Left lung (tissue), 10 donors: ENCODE results near the gene TPRG1. TPM values are rescaled to one million over a fixed set of nuclear protein-coding genes. Genes with fewer than 3 reads are reported as not detected.

Source experiments
- ATAC-seq: fragments of 200-7000 bp; cut with Tn5 transposase; one replicate; pipeline ENCODE4 v1.9.1; 2020; ENCODE audit warnings: moderate library complexity
- DNase-seq, 4 donors: peaks; one replicate each; pipeline ENCODE4 v3.0.0-alpha.2; 2013 to 2020
- H3K27ac ChIP-seq, 2 donors: fragments of 200-600 bp; sonication (generic) in 1 of 2; one replicate each; pipeline versions ENCODE4 v1.5.0 to v1.8.0; 2020 to 2021
- H3K27me3 ChIP-seq, 2 donors: fragments of 200-600 bp; sonication (generic) in 1 of 2; one replicate each; pipeline versions ENCODE4 v1.5.0 to v1.8.0; 2020 to 2021
- H3K36me3 ChIP-seq, 2 donors: fragments of 200-600 bp; sonication (generic) in 1 of 2; one replicate each; pipeline versions ENCODE4 v1.5.0 to v1.8.0; 2020 to 2021
- H3K4me1 ChIP-seq, 2 donors: fragments of 200-600 bp; one replicate each; pipeline ENCODE4 v1.8.0; 2021
- H3K4me3 ChIP-seq, 2 donors: fragments of 200-600 bp; sonication (generic) in 1 of 2; one replicate each; pipeline versions ENCODE4 v1.5.0 to v1.8.0; 2020 to 2021; ENCODE audit warnings: mild to moderate bottlenecking in 1 of 2
- H3K9me3 ChIP-seq, 2 donors: fragments of 200-600 bp; sonication (generic) in 1 of 2; one replicate each; pipeline versions ENCODE4 v1.5.0 to v1.8.0; 2020 to 2021
- CTCF ChIP-seq, 2 donors: fragments of 200-600 bp; sonication (generic) in 1 of 2; IDR thresholded peaks; one replicate each; pipeline versions ENCODE4 v1.5.0 to v1.8.0; 2021; ENCODE audit warnings: antibody characterized with exemption in 2 of 2
- intact Hi-C, 2 donors: fragments of 100-400 bp; cut with DNase I; formaldehyde crosslinking; loops; one replicate each; pipeline versions ENCODE4 v1.11.2 to v1.14.2; 2022
- polyA plus RNA-seq, 6 donors: library from polyadenylated mRNA; unstranded; fragments of 120-200 nt; gene quantifications; one replicate each; pipeline ENCODE4 v1.2.1, GENCODE V29; 2013; ENCODE audit not compliant: insufficient read length in 6 of 6
- total RNA-seq, 2 donors: library from RNA; stranded (reverse); fragmentation: NEBNext Ultra II Directional; extraction: Animal tissue kit (Norgen Biotek cat#: 25700); gene quantifications; one replicate each; pipeline ENCODE4 v1.2.1, GENCODE V29; 2021
- donor health status: DM: no; HTN: yes; CAD: no.
- donor health status: DM: no; HTN: no; CAD: no.

Gene TPRG1
- total and polyA plus RNA-seq, 8 donors: 0.52 to 12.8 (median 0.85) TPM

GRCh38 chr3:189334064-189334920 is 162.5 kb downstream of the TPRG1 start:
- no peaks in the 10 kb centered on the region for H3K27me3 ChIP-seq
- intact Hi-C loops: no loop called here
- ATAC-seq (peak; percentile 81), DNase-seq (no peak)
- H3K36me3 ChIP-seq: no peaks in the 10 kb centered on the region
- H3K4me1 ChIP-seq: no peaks in the 10 kb centered on the region
- no peak for TF ChIP-seq CTCF (IDR thresholded peaks at IDR 0.05)
- H3K9me3 ChIP-seq: no peaks in the 10 kb centered on the region
- H3K4me3 ChIP-seq: no peak overlapping the region
- H3K27ac ChIP-seq: no peak overlapping the region

- Histone ChIP-seq H3K4me1 (no peaks in the 10 kb centered on the region), H3K9me3 (no peaks in the 10 kb centered on the region), H3K4me3 (no peak overlapping the region), H3K27me3 (no peaks in the 10 kb centered on the region), H3K27ac (no peak overlapping the region), H3K36me3 (no peaks in the 10 kb centered on the region)
- intact Hi-C loops: no loop called here
- ATAC-seq (peak; percentile 26), DNase-seq (no peak)
- no peak for TF ChIP-seq CTCF (IDR thresholded peaks at IDR 0.05)
Observed at GRCh38 chr3:189337673-189338091, 165.9 kb downstream of the TPRG1 start.

GRCh38 chr3:189338366-189338765 is 166.6 kb downstream of the TPRG1 start:
- no peak for TF ChIP-seq CTCF (IDR thresholded peaks at IDR 0.05)
- H3K4me3 ChIP-seq: no peak overlapping the region
- no peaks in the 10 kb centered on the region for H3K4me1 ChIP-seq
- no peaks in the 10 kb centered on the region for H3K36me3 ChIP-seq
- no peak for DNase-seq
- no peak for ATAC-seq
- no peaks in the 10 kb centered on the region for H3K9me3 ChIP-seq
- intact Hi-C loops: no loop called here
- H3K27me3 ChIP-seq: no peaks in the 10 kb centered on the region
- H3K27ac ChIP-seq: no peak overlapping the region

DNA sequence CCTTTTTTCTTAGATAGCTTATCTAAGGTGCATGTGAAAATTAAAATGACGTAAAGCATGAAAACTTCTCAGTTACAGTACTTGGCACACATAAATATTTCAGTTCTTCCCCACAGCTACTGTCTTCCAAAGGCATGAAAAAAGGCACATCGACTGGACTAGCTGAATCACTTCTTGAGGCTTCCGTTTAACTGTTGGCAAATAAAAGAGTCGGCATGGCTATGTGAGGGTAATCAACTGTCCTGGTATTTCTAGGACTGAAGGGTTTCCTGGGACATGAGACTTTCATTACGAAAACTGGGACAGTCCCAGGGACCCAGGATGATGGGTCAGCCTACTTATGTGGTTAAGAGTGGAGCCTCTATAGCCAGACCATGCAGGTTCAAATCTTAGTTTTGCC is 168.2 kb downstream of the TPRG1 start:
- ATAC-seq (no peak), DNase-seq (no peak)
- H3K4me3 ChIP-seq: no peak overlapping the region
- no peaks in the 10 kb centered on the region for H3K9me3 ChIP-seq
- no peaks in the 10 kb centered on the region for H3K27me3 ChIP-seq
- H3K36me3 ChIP-seq: no peaks in the 10 kb centered on the region
- H3K27ac ChIP-seq: no peak overlapping the region
- H3K4me1 ChIP-seq: no peaks in the 10 kb centered on the region
- TF ChIP-seq CTCF (IDR thresholded peaks at IDR 0.05): no peak
- intact Hi-C loops: no loop called here

DNA sequence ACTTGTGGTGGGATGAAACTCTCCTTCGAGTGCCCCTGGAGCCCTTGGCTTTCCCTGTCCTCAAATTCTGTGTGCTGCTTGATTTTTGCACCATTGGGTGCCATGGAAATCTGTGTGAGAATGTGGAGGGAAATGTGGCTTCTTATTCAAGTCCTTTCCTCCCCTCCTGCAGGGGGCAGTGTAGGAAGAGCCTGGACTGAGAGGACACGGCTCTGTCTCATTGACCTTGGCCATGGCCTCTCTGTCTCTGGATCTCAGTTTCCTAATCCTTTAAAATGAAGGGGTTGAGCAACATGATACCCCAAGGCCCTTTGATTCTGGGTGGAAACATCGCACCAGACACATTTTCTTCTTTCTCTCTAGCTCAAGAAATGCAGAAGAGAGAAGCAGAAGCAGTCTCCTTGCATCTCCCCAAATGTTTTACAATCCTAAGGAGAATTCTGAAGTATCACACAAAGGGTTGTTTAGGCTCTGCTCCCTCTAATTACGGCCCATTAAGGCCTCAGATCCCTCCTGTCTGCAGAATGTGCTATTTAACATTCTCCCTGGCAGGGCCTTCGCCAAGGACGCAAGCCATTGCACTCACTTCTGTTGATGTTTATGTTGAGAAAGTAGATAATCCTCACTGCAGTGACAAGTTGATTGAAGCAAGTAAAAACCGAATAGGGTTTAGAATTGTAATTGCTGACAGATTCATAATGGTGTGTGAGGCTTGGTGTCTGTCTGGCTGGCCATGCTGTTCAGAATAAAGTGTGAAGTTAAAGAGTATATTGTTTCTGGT is 169.1 kb downstream of the TPRG1 start:
- Histone ChIP-seq H3K27ac (no peak overlapping the region), H3K4me3 (no peak overlapping the region), H3K9me3 (no peaks in the 10 kb centered on the region), H3K27me3 (no peaks in the 10 kb centered on the region), H3K4me1 (no peaks in the 10 kb centered on the region), H3K36me3 (no peaks in the 10 kb centered on the region)
- DNase-seq (no peak), ATAC-seq (no peak)
- no peak for TF ChIP-seq CTCF (IDR thresholded peaks at IDR 0.05)
- intact Hi-C loops: no loop called here
